OCI-M2 (cell line): ENCODE data around the gene ZDHHC11.
"Not testable (repeated sequence)": the region's sequence is repeated elsewhere in the genome, so short reads cannot be mapped to it uniquely, and the experiment has no call there.

Experiments
- DNase-seq: peaks from one replicate; lab custom pipeline; 2025; ENCODE audit not compliant: unreplicated experiment; lab: John Stamatoyannopoulos, UW

The ZDHHC11 gene

DNA sequence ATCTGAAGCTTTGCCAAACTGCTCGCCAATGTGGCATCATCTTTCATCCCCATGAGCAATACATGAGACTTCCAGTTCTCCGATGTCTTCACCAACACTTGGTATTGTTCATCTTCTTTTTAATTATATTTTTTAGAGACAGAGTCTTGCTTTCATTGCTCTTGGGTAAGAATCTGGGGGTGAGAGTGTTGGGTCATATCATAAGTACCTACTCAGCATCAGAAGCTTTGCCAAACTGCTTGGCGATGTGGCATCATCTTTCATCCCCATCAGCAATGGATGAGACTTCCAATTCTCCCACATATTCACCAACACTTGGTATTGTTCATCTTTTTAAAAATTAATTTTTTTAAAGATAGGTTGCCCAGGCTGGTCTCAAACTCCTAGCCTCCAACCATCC lies 35.3 kb downstream of the ZDHHC11 start:
- DNase-seq, result no peak

DNA sequence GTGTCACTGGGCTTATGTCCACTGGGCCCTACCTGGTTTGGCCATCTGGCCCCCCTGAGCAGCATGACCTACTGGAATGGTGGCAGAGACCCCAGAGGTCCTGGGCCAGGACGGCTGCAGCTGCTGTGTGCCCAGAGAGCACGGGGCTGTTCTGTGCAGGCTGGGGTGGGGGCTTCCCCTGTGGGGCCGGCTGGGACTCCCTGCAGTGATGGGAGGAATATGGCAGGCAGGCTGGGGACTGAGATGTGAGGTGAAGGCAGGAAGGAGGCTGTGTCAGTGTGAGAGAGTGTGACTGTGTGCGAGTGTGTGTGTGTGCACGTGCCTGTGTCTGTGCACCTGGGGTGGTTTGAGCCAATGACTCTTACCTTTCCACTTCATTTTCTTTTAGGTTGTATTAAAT lies 37.2 kb downstream of the ZDHHC11 start:
- DNase-seq, result not testable (repeated sequence)

DNA sequence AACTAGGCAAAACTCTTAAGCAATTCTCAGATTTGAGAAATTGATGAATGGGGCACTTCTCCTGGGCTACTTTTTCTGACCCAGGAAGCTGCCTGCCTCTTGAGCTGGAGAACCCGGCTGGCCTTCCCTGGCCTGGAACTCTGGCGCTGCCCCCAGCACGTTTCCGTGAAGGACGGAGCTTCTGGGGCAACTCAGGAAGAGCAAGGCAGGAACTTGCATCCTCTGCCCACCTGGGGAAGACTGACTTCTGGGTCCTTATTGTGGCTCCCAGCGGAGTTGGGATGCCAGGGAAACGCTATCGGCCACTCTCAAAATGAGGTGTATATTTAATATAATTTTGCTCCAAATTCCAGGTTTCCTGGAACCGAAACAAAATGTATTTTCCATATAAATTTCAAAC lies 39.4 kb downstream of the ZDHHC11 start:
- not testable (repeated sequence) for DNase-seq

DNA sequence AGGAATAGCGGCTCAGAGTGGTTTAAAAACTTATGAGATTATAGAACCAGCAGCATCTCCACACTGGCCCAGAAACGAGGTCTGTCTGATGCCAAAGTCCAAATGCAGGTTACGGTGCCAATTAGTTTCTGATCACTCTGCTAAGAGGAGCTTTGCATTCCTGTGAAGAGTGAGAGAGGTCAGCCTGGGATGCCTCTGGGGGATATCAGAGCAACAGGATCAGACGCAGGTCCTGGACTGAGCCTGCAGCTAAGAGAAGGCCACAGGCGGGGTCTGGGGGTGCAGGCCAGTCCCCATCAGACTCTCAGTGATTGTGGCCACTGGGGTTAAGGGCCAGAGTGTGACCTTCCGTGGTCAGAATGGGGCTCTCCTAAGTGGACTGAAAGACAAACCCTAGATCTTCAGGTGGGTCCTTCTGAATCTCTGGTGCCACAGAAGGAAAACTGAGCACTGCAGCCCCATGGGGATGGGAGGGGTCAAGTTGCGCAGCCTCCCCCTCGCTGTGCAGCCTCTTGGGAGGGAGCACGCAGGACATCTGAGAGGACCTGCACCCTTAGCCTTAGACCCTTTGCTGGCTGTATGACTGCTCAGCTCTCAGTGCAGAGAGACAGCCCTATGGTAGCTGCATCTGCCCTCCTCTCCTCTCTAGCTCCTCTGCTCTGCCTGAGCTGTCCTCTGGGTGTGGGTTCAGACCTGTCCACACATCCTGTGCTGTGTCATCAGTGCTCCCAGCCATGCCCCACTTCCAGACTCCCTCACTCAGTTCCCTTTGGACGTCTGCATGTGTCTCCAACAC lies 42.9 kb downstream of the ZDHHC11 start:
- not testable (repeated sequence) for DNase-seq

DNA sequence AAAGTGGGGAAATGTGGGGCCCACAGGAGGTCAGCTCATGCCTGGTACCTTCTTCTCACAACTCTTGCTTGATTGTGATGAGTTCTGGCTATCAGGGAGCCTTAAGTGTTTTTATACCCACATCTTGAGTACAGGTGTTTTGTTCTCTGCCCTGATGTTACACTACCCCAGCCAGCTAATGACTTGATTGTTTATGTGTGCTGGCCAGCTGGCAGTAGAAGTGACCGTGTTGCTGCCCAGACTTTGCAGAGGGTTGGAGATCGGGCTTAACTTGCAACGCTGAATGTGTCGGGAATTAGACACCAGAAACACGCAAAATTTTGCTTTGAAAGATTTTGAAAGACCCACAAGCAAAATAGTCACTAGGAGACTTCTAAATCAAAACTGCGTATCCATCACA lies 49.3 kb downstream of the ZDHHC11 start:
- DNase-seq, result no peak

DNA sequence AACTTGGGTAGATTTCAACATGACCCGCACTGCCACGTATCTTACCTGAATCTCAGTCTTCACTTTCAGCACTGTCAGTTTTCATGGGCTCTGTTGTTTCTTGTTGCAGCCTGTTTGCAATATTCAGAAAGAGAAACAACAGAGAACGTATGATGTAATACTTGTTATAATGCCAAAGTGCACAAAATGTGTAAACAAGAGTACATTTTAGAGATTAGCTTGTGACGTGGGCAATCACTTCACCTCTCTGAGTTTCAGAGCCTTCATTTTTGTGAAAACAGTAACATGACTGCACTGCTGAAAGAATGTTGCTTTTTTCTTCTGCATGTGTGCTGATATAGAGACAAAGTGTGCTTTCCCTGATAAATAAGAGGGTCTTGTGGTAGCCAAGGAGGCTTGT lies 49.7 kb downstream of the ZDHHC11 start:
- not testable (repeated sequence) for DNase-seq

DNA sequence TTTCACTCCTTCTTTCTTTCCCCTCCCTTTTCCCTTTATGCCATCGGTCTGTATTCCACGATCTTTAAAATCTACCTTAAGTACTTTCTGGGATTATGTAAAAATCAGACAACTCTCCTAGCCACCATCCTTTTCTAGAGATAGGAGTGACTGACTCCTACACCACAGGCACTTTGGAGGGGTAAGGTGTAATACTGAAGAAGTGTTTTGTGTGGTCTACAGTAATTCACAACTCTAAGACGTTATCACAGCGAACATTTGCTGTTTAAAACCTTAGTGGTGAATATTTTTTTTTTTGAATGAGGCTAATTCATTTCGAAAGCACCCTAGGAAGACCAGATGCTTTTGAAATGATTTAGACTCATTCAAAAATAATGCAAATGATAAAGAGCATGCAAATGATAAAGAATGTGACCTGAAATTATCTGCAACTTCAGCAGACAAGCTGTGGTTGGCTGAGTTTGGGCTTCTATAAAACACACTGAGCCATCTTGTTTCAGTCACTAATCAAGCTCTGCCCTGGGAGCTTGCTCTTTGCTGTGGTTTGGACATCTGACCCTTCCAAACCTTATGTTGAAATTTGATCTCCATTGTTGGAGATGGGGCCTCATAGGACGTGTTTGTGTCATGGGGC lies 52.2 kb downstream of the ZDHHC11 start:
- DNase-seq, result not testable (repeated sequence)

DNA sequence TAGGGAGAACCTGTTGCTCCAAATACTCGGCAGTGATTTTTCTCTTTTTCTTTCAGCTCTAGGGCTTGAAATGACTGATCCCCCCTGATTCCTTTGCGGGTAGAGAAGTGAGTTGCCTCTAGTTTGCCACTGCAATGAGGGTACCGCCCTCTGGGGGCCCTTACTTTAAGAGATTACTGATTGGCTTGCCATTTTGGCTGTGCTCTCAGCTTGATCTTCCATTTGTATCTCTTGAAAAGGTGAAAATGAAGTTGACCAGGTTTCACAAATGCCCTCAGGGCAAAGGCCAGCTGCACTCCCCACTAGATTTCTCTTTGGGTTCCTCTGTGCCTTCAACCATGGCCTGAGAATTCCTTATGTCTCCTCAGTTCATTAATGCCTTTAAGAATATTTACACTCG lies 52.8 kb downstream of the ZDHHC11 start:
- not testable (repeated sequence) for DNase-seq

DNA sequence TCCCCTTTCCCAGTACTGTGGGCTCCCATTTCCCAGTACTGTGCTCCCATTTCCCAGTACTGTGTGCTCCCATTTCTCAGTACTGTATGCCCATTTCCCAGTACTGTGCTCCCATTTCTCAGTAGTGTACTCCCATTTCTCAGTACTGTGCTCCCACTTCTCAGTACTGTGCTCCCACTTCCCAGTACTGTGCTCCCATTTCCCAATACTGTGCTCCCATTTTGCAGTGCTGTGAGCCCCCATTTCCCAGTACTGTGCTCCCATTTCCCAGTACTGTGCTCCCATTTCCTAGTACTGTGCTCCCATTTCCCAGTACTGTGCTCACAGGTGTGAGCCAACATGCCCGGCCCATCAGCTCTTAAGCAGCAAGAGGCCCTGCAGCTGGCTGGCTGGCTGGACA lies 54.9 kb downstream of the ZDHHC11 start:
- DNase-seq, result not testable (repeated sequence)

DNA sequence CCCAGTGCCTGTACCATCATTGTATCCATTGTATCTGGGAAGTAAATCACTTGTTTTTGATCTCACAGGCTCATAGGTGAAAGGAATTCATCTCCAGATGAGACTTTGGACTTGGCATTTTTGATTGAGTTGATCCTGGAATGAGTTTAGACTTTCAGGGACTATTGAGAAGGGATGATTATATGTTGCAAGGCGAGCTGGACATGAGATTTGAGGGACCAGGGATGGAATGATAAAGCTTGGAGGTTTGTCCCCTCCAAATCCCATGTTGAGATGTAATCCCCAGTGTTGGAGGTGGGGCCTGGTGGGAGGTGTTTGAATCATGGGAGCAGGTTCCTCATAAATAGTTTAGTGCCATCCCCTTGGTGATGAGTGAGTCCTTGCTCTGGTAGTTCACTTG lies 55.8 kb downstream of the ZDHHC11 start:
- DNase-seq, result not testable (repeated sequence)

DNA sequence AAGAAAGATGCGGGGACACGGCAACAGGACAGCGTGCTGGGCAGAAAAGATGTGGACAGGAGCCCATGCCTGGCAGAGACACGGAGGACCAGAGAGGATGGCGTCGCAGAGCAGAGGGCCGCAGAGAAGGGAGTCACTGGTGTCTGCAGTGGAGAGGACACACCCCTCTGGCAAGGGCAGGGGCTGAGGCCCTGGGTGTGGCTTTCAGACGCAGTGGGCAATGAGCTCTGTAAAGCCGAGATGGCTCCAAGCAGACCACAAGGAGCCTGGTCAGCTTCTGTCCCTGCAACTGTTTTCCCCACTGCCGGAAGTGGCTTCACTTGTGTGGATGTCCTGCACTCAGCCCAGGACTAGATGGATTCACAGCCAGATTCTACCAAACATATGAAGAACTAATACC lies 62.1 kb downstream of the ZDHHC11 start:
- not testable (repeated sequence) for DNase-seq

DNA sequence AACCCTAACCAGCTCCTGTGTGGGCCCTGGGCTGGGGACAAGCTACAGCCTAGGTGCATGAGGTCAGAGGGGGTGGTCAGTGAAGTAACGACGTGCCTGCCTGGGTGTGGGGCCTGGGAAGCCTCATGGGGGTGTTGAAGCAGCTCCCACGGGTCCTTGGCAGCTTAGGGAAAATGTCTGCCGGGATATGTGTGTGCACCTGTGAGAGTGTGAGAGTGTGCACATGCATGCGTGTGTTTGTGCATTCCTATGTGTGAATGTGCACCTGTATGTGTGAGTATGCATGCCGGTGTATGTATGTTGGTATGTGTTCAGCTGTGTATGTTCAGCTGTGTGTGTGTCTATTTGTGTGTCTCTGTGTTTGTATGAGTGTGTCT lies 62.9 kb downstream of the ZDHHC11 start:
- not testable (repeated sequence) for DNase-seq

DNA sequence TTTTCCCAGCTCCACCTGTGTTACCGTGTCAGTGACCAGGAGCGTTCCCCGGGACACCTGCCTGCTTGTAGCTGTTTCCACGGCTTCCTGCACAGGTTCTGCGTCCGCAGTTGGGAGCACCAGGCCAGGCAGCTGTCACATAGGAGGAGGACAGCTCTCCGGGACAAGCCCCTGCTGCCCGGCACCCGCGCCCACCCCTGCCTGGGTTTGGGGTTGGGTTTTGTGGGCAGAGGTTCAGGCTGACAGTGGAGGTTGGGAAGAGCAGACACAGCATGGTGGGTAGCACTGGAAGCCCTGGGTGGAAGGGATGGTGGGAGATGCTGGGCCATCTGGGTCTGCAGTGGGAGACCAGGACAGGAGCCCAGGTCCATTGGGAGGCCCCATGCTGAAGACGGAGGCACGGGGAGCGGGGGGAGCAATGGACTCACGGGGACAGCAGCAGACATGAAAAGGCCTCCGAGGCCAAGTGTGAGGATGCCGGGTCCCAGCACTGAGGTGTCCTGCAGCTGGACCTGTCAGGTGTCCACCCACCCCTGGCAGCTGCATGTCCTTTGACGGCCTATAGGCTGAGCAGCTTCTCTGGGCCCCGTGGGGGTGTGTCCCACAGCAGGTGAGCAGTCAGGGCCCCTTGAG lies 63.4 kb downstream of the ZDHHC11 start:
- not testable (repeated sequence) for DNase-seq

DNA sequence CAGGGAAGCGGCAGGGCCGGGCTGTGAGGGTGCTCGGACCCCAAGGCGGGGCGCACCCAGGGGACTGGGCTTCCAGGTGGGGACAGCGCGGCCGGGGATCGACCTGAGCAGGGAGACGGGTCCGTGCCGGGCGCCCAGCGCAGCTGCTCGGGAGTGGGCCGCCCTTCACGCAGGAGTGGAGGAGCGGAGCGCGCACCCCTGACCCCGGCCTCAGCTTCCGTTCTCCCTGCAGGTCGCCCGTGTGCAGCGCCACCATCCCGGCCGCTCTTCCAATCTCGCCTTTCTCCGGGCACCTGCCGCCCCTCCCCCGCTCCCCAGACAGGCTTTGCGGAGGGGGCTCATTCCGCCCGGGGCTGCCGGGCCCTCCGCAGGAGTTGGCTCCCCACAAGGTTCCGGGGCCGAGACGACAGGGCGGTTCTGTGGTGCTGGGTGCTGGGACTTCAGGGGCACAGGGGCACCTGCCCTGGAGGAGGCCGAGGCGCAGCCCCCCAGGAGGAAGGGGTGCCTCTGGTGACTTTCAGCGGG lies 65.5 kb downstream of the ZDHHC11 start:
- not testable (repeated sequence) for DNase-seq

DNA sequence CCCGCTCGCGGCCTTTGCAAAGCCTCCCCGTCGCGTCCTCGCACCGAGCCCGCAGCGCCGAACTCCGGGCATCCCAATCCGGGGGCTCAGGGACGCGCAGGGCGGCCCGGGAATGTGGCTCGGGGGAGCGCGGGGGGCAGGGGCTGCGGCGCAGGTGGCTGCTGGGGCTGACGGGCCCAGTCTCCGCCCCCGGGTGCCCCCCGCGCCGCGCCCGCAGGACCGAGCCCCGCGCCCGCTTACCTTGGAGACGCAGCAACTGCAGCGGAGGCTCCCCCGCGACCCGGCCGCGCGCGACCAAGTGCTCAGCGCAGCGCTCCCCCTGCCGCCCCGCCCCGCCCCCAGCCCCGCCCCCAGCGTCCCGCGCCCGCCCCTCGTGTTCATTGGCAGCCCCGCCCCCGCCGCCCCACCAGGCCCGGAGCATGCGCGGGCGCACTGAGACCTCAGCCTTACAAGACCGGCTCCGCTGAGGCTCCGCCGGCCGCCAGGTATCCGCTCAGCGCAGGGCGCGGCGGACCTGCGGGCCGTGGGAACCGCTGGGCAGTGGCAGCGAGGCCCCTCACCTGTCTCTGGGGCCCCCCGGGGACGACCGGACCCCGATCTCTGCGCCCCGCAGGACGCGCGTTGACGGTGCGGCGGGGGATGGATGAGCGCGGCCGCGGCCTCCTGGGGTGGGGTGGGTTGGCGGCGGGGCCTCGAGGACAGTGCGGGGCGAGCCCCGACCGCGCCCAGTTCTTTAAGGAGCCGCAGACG lies 66.2 kb downstream of the ZDHHC11 start, which contains the start of gene ZDHHC11B:
Gene ZDHHC11B, minus strand, starts transcription at position 302 of the 750 bp plus-strand sequence. CDS start 17,810 bp downstream, outside the sequence.
- DNase-seq, result not testable (repeated sequence)

DNA sequence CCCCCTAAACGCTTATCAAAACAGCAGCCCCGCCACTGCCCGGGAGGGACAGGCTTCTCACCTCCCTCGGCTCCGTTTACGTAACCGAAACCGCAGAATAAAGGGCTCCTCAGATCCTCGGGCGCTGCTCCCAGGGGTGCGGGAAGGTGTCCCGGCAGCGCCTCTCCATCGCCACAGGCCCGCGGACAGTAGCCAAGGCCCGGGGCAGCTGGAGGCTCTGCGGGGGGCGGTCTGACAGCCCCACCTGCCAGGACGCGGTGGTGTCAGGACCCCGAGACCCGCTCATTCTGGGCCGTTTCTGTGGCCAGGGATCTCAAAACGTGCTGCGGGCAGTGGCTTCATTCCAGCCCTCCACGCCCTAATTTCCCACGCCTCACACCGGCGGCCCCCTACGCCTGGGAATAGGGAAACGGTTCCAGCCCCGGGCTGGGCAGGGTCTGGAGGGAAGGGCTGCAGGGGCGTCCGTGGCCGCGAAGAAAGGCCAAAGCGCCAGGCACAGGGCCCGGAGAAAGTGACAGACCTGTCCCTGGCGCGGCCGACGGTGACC lies 66.8 kb downstream of the ZDHHC11 start:
- DNase-seq, result not testable (repeated sequence)

DNA sequence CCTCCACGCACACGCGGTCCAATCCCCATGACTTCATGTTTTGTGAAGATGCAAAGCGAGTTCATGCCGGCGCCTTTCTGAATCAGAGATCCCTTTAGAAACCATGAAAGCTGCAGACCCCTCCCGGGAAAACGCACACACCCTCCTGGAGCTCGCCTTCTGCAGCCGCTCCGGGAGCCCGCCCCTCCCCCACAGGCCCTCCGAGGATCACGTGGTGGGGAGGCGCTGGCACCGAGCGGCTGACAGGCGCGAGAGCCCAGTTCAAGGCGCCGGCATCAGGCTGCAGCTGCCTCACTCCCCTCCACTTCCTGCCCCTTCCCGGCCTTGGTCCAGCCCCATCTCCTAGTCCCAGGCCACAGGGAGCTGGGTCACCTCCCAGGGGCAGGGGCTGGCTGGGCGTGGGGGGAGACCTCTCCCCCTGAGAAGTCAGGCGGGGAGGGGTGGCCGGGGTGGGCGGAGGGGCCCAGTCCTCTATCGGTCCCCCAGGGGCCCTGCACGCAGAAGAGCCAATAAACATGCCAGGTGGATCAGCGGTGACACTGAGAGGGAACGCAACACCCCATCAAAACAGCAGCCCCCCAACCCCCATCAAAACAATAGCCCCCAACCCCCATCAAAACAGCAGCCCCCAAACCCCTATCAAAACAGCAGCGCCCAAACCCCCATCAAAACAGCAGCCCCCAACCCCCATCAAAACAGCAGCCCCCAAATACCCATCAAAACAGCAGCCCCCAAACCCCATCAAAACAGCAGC lies 67.6 kb downstream of the ZDHHC11 start:
- not testable (repeated sequence) for DNase-seq

DNA sequence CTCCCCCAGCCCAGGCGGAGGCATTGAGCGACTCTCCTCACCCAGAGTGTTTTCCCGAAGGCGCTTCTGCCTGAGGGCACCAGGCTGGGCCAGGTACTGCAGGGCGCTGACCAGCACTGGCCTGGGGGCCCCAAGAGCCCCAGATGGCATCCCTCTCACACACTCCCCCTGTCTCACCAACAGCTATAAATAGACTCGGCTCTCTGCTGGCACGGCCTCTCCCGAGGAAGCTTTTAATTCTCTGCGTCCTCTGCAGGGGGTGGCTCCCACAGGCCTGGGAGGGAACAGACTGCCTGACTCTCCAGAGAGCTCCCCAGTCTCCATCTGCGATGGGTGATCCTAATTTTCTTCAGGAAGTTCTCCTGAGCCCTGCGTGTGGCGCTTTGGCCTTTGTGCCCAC lies 68.4 kb downstream of the ZDHHC11 start:
- DNase-seq, result not testable (repeated sequence)

DNA sequence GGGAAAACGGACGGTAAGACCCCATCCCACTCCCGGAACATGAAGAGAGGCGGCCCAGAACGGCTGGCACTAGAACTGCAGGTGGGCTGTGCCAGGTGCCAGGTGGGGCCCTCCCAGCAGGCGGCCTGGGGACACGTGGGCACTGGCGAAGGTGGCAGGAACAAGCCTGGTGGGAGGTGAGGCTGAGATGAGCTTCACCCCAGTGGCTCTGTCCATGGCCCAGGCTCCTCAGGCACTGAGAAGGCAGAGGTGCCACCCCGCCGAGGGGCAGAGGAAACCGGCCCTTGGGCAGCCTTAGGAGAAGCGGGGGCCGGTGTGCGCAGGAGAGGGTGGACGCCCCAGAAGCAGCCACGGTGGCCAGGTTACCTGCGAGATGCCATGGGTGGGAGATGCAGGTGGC lies 70.2 kb downstream of the ZDHHC11 start:
- not testable (repeated sequence) for DNase-seq

DNA sequence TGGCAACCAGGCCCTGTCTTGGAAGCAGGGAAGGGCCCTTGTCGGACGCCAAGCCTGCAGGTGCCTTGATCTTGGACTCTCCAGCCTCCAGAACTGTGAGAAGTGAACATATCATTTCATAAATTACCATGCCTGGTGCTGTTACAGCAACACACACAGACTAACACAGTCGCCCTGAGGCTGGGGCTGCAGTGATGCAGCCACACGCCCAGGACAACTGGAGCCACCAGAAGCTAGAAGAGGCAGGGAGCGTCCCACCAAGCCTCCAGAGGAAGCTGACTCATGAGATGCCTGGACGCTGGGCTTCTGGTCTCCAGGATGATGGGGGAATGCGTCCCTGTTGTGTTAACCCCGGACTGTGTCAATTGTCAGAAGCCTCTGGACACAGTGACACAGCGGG lies 71.8 kb downstream of the ZDHHC11 start:
- DNase-seq, result not testable (repeated sequence)
